Measurements from ENCODE around the gene RBM20. TPM values are rescaled to one million over a fixed set of nuclear protein-coding genes. Genes with fewer than 3 reads are reported as not detected.
A peak's percentile ranks its signal among the peaks of the same experiment; 100 is the strongest.

Gene RBM20
- total and polyA plus RNA-seq, 2 of the 13 experiments (the other 11 are each of a cell fraction or from before 2014, with no cell fraction given), result 0.02 to 0.22 TPM

- WGBS (ENCODE audit: low lambda C conversion rate), result 66% methylated on average over 5 of the region's 6 CpGs
- no peak overlapping the region for H3K4me3 ChIP-seq (replicated peaks in 1 of 3; ENCODE audit: insufficient read depth in 1 of 3, low read depth in 2 of 3, low read length in 3 of 3)
- H3K27me3 ChIP-seq (ENCODE audit: control insufficient read depth in 1 of 2, insufficient read depth in 2 of 2, low read length in 2 of 2), result peaks cover 0 to 6% of the 10 kb centered on the region in 2 experiments; a peak in 2 of 5 replicates
- H3K4me2 ChIP-seq (ENCODE audit: low read depth, low read length), result peak overlapping the region; percentile 13; the same call in 1 of the 2 replicates
- in situ Hi-C loops (cut with HindIII; ENCODE audit: extremely low pct_ligation_motif_present, low pct_unique_long_range_greater_than_20kb), result loop anchor here (25.0 kb wide), 1 partner anchor 620 kb away; no protein-coding TSS in a partner anchor
- no peak overlapping the region for H3K9ac ChIP-seq (ENCODE audit: insufficient read depth, low read depth, low read length)
- BruUV-seq (replicated peaks), result no TSS peak
- peaks cover 49% of the 10 kb centered on the region for H3K4me1 ChIP-seq (ENCODE audit: insufficient read depth, low read length)
- no peaks in the 10 kb centered on the region for H3K79me2 ChIP-seq (ENCODE audit: insufficient read depth, low read length)
- H3K27ac ChIP-seq (ENCODE audit: extremely low read length, insufficient read depth, low read length), result no peak overlapping the region
- POLR2A ChIA-PET, result no interaction called here
- intact Hi-C loops (cut with micrococcal nuclease; ENCODE audit: unreplicated experiment), result no loop called here
- DNase-seq (ENCODE audit: low spot score), result no peak
- no peaks in the 10 kb centered on the region for H3K9me3 ChIP-seq (ENCODE audit: low read length)
- H2AFZ ChIP-seq (ENCODE audit: low read length), result no peak overlapping the region
- CTCF ChIA-PET (ENCODE audit: low intra/inter-chr PET ratio, low total read pairs), result no interaction called here
- TF ChIP-seq ZBTB26 (CRISPR knock-in tag; IDR thresholded peaks at IDR 0.05; ENCODE audit: borderline replicate concordance), result no peak
- TF ChIP-seq POLR2A (IDR thresholded peaks at IDR 0.05; ENCODE audit: insufficient read depth in 1 of 2, low read depth in 2 of 2, low read length in 2 of 2), result no peak
- TF ChIP-seq SOX6 (IDR thresholded peaks at IDR 0.05), result no peak
- TF ChIP-seq SOX6 (CRISPR knock-in tag; IDR thresholded peaks at IDR 0.05), result no peak
- no peaks in the 10 kb centered on the region for H3K36me3 ChIP-seq (replicated peaks in 1 of 2; ENCODE audit: control insufficient read depth in 1 of 2, insufficient read depth in 2 of 2, low read length in 2 of 2)
- no peak for ATAC-seq
- no peak for FAIRE-seq
- H4K20me1 ChIP-seq (ENCODE audit: insufficient read depth, low read length), result no peaks in the 10 kb centered on the region
These were observed 98.7 kb downstream of the RBM20 start for GRCh38 chr10:110742801-110743200.

GRCh38 chr10:110744782-110745181 lies 100.6 kb downstream of the RBM20 start:
- CTCF ChIA-PET (ENCODE audit: low intra/inter-chr PET ratio, low total read pairs), result no interaction called here
- Histone ChIP-seq H3K4me2 (ENCODE audit: low read depth, low read length) (no peak overlapping the region), H3K9ac (ENCODE audit: insufficient read depth, low read depth, low read length) (no peak overlapping the region), H3K9me3 (ENCODE audit: low read length) (peaks cover 10% of the 10 kb centered on the region), H4K20me1 (ENCODE audit: insufficient read depth, low read length) (no peaks in the 10 kb centered on the region), H3K79me2 (ENCODE audit: insufficient read depth, low read length) (no peaks in the 10 kb centered on the region), H2AFZ (ENCODE audit: low read length) (no peak overlapping the region), H3K27ac (ENCODE audit: extremely low read length, insufficient read depth, low read length) (no peak overlapping the region), H3K4me3 (replicated peaks in 1 of 3; ENCODE audit: insufficient read depth in 1 of 3, low read depth in 2 of 3, low read length in 3 of 3) (no peak overlapping the region), H3K4me1 (ENCODE audit: insufficient read depth, low read length) (peaks cover 30% of the 10 kb centered on the region), H3K27me3 (ENCODE audit: control insufficient read depth in 1 of 2, insufficient read depth in 2 of 2, low read length in 2 of 2) (0 out of 5 replicates have a peak, but pooled peaks cover 0 to 3% of the 10 kb centered on the region in 2 experiments), H3K36me3 (replicated peaks in 1 of 2; ENCODE audit: control insufficient read depth in 1 of 2, insufficient read depth in 2 of 2, low read length in 2 of 2) (no peaks in the 10 kb centered on the region)
- intact Hi-C loops (cut with micrococcal nuclease; ENCODE audit: unreplicated experiment) (loop anchor here (5.0 kb wide), 1 partner anchor 128 kb away; the partner anchor contains the start of gene PDCD4), in situ Hi-C loops (cut with HindIII; ENCODE audit: extremely low pct_ligation_motif_present, low pct_unique_long_range_greater_than_20kb) (loop anchor here (5.0 to 25.0 kb wide), 2 partner anchors 148 to 618 kb away; no protein-coding TSS in a partner anchor)
- BruUV-seq (replicated peaks), result no TSS peak
- DNase-seq (ENCODE audit: low spot score), result no peak
- POLR2A ChIA-PET, result no interaction called here
- TF ChIP-seq SMC3 (IDR thresholded peaks at IDR 0.05; ENCODE audit: low read length) (no peak), MBNL3 (CRISPR knock-in tag; conservative IDR thresholded peaks at IDR 0.05) (no peak), RARA (CRISPR knock-in tag; IDR thresholded peaks at IDR 0.05) (0 out of 2 replicates have a peak, but pooled peaks have one; percentile 8), ZNF547 (CRISPR knock-in tag; IDR thresholded peaks at IDR 0.05) (no peak), SKIL (CRISPR knock-in tag; IDR thresholded peaks at IDR 0.05; ENCODE audit: borderline replicate concordance) (no peak), AKNA (CRISPR knock-in tag; IDR thresholded peaks at IDR 0.05; ENCODE audit: borderline replicate concordance) (no peak)
- WGBS (ENCODE audit: low lambda C conversion rate), result 49% methylated on average over 4 of the region's 5 CpGs
- FAIRE-seq, result no peak
- ATAC-seq, result no peak
